H1 (cell line): ENCODE data around the gene PRC1. TPM values are rescaled to one million over a fixed set of nuclear protein-coding genes. Genes with fewer than 3 reads are reported as not detected.
A peak's percentile ranks its signal among the peaks of the same experiment; 100 is the strongest.

Experiments used
- ASH2L ChIP-seq: fragments of 200-600, 300-600 bp; sonication (generic); IDR thresholded peaks from one replicate; pipeline ENCODE4 v1.7.1; 2017; ENCODE audit warnings: low read length
- ATF2 ChIP-seq: IDR thresholded peaks from 2 replicates; pipeline ENCODE4 v1.6.1; 2012; ENCODE audit warnings: low read length, inconsistent platforms
- E2F6 ChIP-seq: IDR thresholded peaks from 2 replicates; pipeline ENCODE4 v1.6.1; 2012; ENCODE audit warnings: inconsistent platforms
- TAF7 ChIP-seq: optimal IDR thresholded peaks from 2 replicates; pipeline ENCODE3; 2011; ENCODE audit warnings: low read depth, mild to moderate bottlenecking, inconsistent platforms, low read length, moderate library complexity, borderline replicate concordance
- polyA plus RNA-seq, 7 experiments: library from polyadenylated mRNA; depleted of rRNA in 3 of 7; stranded (reverse) in 5 of 7; unstranded in 2 of 7; fragments of >200 nt in 5 of 7; fragments of 200-250 nt in 2 of 7; gene quantifications; 1 replicate in 5 of 7; 2 replicates in 1 of 7; 4 replicates in 1 of 7; pipeline versions ENCODE4 v1.2.1 to v1.2.3, GENCODE V29; 2011 to 2013; ENCODE audit warnings: missing spikeins in 2 of 7, mixed read lengths in 2 of 7
- total RNA-seq: library from RNA; stranded (reverse); fragmentation: NEBNext Ultra II Directional; extraction: Animal tissue kit (Norgen Biotek cat#: 25700); gene quantifications from 2 replicates; pipeline ENCODE4 v1.2.1, GENCODE V29; 2021

The PRC1 gene
- total and polyA plus RNA-seq, 2 of the 8 experiments (the other 6 are each of a cell fraction or from before 2014, with no cell fraction given): 90.7 to 181 TPM

- TF ChIP-seq ATF2: no peak
- peak; percentile 74 for TF ChIP-seq ASH2L
- TF ChIP-seq TAF7: peak; percentile 24
- peak; percentile 20 for TF ChIP-seq E2F6
Observed at GRCh38 chr15:90934949-90935751, 59.2 kb downstream of the PRC1 start, which contains the start of gene UNC45A (continued).
